Measurements from ENCODE around the gene GADD45G.

GADD45G gene

GRCh38 chr9:89632192-89632733, 27.5 kb downstream of the GADD45G start:
- no peak for DNase-seq

- no peak for DNase-seq
Observed at GRCh38 chr9:89632736-89633135, 27.9 kb downstream of the GADD45G start.

GRCh38 chr9:89633404-89633803, 28.6 kb downstream of the GADD45G start:
- no peak for DNase-seq

- no peak for DNase-seq
Observed at GRCh38 chr9:89633920-89634319, 29.1 kb downstream of the GADD45G start.

- DNase-seq: peak; percentile 40 to 74
Observed at GRCh38 chr9:89634995-89635742, 30.4 kb downstream of the GADD45G start.

GRCh38 chr9:89635816-89636215, 31.0 kb downstream of the GADD45G start:
- DNase-seq: peak; percentile 59 to 65

GRCh38 chr9:89637787-89638186, 33.0 kb downstream of the GADD45G start:
- DNase-seq: no peak

- DNase-seq: no peak
Observed at GRCh38 chr9:89638359-89638758, 33.5 kb downstream of the GADD45G start.

GRCh38 chr9:89638893-89639292, 34.1 kb downstream of the GADD45G start:
- no peak for DNase-seq

GRCh38 chr9:89639367-89639795, 34.6 kb downstream of the GADD45G start:
- no peak for DNase-seq

- no peak for DNase-seq
Observed at GRCh38 chr9:89639961-89640360, 35.1 kb downstream of the GADD45G start.

GRCh38 chr9:89640361-89640760, 35.5 kb downstream of the GADD45G start:
- no peak for DNase-seq

GRCh38 chr9:89640801-89641200, 36.0 kb downstream of the GADD45G start:
- DNase-seq: no peak

GRCh38 chr9:89641980-89642379, 37.2 kb downstream of the GADD45G start:
- DNase-seq: no peak

GRCh38 chr9:89642789-89643188, 38.0 kb downstream of the GADD45G start:
- DNase-seq: no peak

- no peak for DNase-seq
Observed at GRCh38 chr9:89646189-89646939, 41.6 kb downstream of the GADD45G start.

- no peak for DNase-seq
Observed at GRCh38 chr9:89647366-89648128, 42.7 kb downstream of the GADD45G start.

- no peak for DNase-seq
Observed at GRCh38 chr9:89648247-89649000, 43.6 kb downstream of the GADD45G start.

- no peak for DNase-seq
Observed at GRCh38 chr9:89649039-89649691, 44.4 kb downstream of the GADD45G start.

GRCh38 chr9:89654025-89654662, 49.3 kb downstream of the GADD45G start:
- DNase-seq: no peak
